ENCODE data around the gene TLK2. TPM values are rescaled to one million over a fixed set of nuclear protein-coding genes. Genes with fewer than 3 reads are reported as not detected.
"Not testable (repeated sequence)": the region's sequence is repeated elsewhere in the genome, so short reads cannot be mapped to it uniquely, and the experiment has no call there.

The TLK2 gene
- total RNA-seq, 1 donor from 2014 or later, result 30.7 TPM

DNA sequence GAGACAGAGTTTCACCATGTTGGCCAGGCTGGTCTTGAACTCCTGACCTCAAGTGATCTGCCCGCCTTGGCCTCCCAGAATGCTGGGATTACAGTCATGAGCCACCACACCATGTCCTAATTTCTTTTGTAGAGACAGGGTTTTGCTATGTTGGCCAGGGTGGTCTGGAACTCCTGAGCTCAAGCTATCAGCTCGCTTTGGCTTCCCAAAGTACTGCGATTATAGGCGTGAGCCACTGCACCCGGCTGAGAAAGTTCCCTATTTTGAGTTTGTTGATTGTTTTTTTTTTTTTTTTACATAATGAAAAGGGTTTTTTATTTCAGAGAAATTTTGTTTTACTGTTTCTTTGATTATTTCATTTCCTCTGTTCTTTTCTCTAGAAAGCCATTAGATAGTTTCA, 67.4 kb downstream of the TLK2 start:
- intact Hi-C loops (cut with DNase I); DNase-seq (ENCODE audit: low spot score): not testable (repeated sequence)

DNA sequence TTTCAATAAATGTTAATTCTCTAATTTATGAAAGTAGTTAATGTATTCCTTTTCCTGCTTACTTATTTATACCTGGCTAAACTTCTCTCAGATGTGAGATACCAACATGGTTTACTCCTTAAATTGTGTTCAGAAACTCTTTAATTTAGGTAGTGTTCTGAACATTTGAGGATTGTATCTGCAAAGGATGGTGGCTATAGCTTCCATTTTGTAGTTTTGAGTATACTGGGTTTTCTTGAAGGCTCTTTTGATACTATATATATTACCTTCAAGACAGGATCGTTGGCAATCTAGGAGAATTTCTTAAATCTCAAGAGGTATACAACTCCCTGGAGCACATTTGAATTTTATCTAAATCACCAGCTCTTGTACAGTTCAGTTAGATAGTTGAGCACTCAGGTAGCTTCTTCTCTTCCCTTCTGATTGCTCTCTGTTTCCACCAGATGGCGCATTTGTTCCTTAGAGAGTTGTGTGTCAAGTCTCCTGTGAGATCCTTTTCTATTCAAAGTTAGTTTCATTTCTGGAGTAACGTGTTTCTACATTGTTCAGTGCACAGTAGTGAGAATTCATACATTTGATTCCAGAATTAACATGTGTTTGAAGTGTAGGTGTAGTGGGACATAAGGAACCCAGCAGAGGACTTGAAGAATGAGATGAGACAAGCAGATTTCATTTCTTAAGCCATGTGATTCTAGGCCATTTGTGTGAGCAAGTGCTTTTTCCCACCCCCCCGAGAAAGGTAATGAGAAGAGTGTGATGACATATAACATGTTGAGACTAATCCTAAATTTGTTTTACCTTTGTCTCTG, 74.4 kb downstream of the TLK2 start:
- DNase-seq (ENCODE audit: low spot score); intact Hi-C loops (cut with DNase I): not testable (repeated sequence)

DNA sequence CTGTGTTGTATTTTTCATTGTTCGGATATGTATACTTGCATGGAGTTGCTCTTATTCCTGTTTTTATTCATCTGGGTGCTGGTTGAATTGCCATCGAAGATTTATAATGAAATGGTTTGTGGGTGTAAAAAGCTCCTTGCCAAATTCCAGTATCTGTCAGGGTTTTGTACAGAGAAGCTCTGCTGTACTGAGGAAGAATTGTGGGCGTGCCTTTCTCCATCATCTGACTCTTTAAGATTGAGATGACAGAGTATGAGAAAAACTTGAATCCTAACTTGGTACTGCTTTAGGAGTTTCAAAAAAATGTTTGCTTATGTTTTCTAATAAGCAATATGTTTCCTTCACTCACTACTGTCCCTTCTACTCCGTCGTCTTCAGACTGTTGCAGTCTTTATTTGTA, 78.9 kb downstream of the TLK2 start:
- DNase-seq (ENCODE audit: low spot score); intact Hi-C loops (cut with DNase I): not testable (repeated sequence)

DNA sequence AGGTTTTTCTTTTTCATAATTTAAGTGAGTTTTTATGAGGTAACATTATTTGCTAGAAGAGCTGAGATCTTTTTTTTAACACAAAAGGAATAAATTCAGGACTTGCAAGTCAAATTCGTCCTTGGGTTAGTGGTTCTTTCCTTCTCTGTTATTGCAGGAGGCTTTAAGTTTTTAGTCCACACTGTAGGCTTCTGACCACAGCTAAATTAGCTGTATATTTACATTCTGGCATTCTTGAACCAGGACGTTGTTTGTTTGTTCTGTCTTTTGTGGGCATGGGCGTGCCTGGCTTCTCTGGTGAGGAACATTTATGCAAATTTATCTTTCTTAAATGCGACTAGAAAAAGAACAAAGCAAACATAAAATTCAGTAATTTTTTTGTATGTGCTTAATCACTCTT, 80.3 kb downstream of the TLK2 start:
- DNase-seq (ENCODE audit: low spot score); intact Hi-C loops (cut with DNase I): not testable (repeated sequence)

DNA sequence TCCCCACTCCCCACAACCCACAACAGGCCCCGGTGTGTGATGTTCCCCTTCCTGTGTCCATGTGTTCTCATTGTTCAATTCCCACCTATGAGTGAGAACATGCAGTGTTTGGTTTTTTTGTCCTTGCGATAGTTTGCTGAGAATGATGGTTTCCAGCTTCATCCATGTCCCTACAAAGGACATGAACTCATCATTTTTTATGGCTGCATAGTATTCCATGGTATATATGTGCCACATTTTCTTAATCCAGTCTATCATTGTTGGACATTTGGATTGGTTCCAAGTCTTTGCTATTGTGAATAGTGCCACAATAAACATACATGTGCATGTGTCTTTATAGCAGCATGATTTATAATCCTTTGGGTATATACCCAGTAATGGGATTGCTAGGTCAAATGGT, 82.3 kb downstream of the TLK2 start:
- DNase-seq (ENCODE audit: low spot score); intact Hi-C loops (cut with DNase I): not testable (repeated sequence)

DNA sequence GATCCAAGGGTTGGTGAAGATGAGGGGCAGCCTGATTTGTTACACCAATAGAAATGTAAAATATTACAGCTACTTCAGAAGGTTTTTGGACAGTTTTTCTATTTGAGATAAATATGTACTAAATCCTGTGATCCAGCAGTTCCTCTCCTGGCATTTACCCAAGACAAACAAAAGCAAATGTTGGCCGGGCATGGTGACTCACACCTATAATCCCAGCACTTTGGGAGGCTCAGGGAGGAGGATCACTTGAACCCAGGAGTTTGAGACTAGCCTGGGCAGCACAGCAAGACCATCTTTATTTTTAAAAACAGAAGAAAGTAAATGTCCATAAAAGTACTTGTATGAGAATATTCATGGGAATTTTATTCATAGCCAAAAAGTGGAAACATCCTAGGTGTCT, 84.0 kb downstream of the TLK2 start:
- no peak for DNase-seq (ENCODE audit: low spot score)
- intact Hi-C loops (cut with DNase I), result no loop called here

DNA sequence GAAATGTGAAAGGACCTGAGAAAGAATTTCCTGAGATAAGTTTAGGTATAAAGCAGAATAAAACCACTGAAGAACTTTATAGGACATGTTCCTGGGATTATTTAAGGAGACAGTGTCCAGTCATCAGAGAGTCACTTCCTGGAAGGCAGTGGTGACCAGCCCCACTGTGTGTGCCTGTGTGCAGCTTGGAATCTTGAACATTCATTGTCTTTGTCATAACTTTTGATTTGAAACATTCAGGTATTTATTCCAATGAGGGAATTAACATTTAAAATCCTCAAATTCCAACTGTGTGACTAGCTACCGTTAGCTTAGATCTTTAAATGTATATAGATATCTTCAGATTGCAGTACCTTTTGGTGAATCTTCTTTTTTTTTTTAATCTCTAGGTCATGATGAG, 87.2 kb downstream of the TLK2 start:
- DNase-seq (ENCODE audit: low spot score), result no peak
- intact Hi-C loops (cut with DNase I), result no loop called here

DNA sequence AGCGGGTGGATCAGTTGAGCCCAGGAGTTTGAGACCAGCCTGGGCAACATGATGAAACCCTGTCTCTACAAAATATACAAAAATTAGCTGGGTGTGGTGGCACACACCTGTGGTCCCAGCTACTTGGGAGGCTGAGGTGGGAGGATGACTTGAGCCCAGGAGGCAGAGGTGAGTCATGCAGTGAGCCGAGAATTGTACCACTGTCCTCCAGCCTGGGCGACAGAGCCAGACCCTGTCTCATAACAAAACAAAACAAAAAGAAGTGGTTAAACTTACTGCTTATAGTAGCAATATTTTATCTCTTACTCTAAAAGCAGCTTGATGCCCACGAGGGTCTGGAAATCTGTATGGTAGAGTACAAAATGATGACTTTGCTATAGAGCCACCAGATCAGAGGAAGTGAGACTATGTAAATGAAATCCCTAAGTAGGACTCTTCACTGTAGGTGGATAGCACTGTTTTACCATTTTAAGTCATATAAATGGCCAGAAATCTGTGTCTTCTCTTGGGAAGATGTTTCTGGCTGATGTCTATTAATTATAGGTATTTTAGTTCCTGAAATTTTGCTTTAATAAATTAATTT, 88.5 kb downstream of the TLK2 start:
- intact Hi-C loops (cut with DNase I), result no loop called here

DNA sequence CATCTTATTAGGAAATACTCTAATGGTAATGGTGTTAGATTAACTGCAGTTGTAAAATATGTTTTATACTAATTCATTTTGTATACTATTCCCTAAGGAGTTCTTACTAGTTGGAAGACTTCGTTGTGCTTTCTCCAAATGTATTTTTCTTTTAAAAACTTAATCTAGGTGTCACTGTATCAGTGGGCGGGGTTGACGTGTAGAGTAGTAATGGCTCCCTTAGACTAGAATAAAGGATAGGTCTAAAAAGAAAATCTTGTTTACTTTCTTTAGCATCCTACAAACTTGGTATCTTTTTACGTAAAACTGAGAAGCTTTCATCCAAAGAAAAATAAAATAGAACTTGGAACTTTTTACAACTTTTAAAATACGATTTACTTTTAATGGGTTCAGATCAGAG, 93.9 kb downstream of the TLK2 start:
- DNase-seq (ENCODE audit: low spot score), result no peak
- intact Hi-C loops (cut with DNase I), result no loop called here

More for the DNA sequence above, 88.5 kb downstream of the TLK2 start:
- DNase-seq (ENCODE audit: low spot score), result no peak

DNA sequence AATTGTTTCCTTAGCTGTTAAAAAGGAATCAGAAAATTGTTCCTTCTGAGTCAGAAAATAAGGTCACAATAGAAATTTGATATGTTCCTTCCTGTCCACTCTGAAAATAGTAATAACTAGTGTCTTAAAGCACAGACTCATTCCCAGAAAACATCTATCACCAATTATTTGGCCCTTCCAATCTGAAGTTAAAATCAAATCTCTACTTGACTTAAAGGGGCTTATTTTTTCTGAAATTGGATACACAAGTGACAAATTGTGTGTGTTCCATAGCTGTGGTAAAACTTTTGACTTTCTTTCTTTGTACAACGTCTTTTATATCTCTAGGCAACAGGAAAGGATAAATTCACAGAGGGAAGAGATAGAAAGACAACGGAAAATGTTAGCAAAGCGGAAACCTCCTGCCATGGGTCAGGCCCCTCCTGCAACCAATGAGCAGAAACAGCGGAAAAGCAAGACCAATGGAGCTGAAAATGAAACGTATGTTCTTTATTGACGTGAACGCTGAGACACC, 94.3 kb downstream of the TLK2 start:
- intact Hi-C loops (cut with DNase I), result no loop called here
- no peak for DNase-seq (ENCODE audit: low spot score)

DNA sequence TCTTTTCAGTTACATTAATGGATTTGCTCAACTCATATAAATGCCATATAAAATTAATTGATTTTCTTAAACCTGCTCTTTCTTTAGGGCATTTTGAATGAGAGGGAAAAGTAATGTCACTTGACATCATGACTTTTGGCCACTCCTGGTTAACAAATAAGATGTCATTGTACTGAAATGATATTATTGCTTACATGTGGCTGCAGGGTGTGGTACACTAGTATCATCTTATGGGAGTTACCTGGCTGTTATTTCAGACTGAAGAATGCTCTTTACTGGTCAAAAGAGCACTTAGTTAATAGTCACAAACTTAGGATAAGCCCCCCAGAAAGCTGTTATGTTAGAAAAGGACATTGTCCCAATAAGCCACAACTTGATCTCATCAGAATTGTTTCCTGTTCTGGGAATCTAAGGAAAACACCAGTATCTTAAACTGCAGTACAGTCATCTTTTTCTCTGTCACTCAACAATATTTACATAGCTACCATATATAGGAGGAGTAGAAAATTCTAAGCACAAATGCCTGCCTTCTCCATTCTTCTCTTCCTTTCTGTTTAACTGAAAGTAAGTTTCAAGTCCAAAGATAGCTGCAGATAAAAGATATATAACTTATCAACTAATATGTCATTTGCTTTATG, 95.0 kb downstream of the TLK2 start:
- intact Hi-C loops (cut with DNase I), result no loop called here

DNA sequence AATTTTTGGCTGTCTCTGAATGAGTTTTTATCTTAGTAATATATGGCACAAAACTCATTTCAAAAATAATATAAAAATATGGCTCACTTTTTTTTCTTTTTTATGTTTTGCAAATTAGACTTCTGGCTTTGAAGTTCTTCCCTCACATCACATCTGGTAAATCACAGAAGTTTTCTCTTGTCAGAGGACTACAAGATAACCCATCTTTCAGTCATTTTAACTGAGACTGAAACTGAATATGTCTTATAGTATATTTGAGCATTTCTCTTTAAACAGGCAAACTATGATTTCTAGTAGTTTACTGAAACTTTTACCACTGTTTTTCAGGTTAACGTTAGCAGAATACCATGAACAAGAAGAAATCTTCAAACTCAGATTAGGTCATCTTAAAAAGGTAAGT, 97.8 kb downstream of the TLK2 start:
- intact Hi-C loops (cut with DNase I), result no loop called here
- no peak for DNase-seq (ENCODE audit: low spot score)

More for the DNA sequence above, 95.0 kb downstream of the TLK2 start:
- DNase-seq (ENCODE audit: low spot score), result no peak

DNA sequence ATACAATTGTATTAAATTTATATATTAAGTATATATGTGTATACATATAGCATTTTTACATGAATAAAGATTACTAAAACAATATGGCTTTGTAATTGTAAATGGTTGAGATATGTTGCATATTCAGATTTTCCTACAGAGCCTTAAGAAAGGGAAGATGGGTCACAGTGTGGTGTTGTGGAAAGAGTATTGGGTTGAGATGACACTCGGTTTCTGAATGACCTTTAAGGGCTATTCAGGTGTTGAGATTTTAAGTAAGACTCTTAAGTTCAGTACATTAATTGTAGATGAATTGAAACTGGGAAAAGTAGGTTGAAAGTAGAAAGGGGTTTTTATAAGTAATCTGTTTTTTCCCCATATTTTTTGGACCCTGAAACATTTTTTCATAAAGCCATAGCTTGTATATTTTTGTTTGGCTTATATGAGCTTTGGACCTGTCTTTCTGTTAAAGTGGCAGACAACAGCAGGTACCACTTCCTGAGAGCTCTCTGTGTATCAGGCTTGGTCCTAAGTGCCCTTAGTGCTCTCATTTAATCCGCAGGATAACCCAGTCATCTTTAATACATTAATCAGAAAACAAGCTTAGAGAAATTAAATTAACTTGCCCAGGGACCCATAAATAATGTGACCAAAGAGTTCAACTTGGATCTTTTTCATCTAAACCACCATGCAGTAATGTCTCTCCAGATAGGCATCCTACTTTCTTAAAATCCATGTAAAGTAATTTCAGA, 100.3 kb downstream of the TLK2 start:
- intact Hi-C loops (cut with DNase I), result no loop called here
- DNase-seq (ENCODE audit: low spot score), result no peak

DNA sequence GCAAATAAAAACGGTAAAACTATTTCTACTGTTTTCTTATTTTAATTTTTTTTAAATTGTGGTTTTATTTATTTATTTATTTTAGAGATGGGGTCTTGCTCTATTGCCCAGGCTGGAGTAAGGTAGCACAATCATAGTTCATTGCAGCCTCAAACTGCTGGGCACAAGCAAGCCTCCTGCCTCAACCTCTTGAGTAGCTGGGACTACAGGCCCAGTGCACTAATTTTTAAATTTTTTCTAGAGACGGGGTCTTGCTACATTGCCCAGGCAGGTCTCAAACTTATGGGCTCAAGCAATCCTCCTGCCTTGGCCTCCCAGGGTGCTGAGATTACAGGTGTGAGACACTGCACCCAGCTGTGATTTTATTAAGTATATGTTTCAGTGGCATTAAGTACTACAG, 102.3 kb downstream of the TLK2 start:
- intact Hi-C loops (cut with DNase I), result no loop called here
- DNase-seq (ENCODE audit: low spot score), result no peak

DNA sequence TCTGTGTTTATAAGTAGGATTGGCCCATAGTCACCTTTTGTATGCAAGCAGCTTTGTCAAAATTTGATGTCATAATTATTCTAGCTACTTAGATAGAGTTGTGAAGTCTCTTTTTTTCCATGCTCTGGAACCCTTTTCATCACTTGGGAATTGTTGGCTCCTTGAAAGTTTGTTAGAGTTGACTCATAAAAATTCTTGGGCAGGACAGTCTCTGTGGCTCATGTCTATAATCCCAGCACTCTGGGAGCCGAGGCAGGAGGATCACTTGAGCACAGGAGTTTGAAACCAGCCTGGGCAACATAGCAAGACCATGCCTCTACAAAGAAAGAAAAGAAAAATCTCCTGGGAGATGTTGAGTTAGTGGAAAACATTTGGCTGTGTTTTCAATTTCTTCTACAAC, 103.1 kb downstream of the TLK2 start:
- intact Hi-C loops (cut with DNase I), result no loop called here
- no peak for DNase-seq (ENCODE audit: low spot score)

DNA sequence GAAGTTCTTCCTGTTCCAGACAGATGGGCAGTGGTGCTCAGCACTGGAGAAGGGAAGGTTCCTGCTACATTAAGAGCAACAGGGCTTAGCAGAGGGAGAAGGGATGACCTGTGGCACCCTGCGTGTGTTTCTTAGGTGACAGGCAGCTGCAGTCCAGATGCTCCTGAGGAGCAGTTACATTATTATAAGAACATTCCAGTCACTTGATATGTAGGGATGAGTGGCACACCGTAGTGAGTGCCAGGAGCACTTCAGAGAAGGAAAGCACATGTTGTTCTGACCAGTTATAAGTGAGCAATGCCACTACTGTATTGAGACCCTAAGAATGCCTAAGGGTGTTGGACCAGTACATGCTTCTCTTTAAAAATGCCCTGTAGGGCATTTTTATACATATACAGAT, 108.9 kb downstream of the TLK2 start:
- no peak for DNase-seq (ENCODE audit: low spot score)
- intact Hi-C loops (cut with DNase I), result no loop called here

DNA sequence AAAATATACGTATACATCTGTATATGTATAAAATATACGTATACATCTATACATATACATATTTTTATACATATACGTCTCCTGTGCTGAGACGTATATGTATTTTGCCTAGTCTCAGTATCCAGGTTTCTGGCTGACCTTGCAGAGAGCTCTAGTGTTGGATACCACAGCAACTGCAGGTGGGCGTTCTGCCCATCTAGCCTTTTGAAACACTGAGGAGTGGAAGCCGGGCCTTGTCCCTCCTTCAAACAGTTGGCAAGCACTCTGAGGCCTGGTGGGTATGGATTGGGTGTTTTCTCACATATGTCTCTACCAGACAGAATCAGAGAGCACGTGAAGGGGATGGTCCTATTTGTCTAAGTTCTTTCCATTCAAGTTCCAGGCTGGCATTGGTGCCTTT, 109.5 kb downstream of the TLK2 start:
- intact Hi-C loops (cut with DNase I), result no loop called here
- DNase-seq (ENCODE audit: low spot score), result no peak

DNA sequence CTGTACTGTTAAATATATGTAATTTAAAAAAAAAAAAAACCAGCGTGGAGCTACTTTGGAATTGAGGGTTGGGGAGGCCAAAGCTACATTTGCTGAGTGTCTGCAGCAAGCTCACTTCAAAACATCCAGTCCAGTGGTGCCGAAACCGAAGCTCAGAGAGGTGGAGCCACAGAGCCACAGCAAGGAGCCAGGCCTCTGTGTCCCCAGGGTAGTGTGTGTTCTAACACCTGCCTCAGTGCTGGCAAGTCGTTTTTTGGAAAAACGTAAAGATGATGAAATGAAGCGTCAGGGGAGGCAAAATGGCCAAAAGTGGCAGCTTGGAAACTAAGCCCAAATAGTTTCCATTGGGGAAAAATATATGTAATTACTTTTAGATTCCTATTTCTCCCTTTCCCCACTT, 112.7 kb downstream of the TLK2 start:
- intact Hi-C loops (cut with DNase I), result no loop called here
- no peak for DNase-seq (ENCODE audit: low spot score)

DNA sequence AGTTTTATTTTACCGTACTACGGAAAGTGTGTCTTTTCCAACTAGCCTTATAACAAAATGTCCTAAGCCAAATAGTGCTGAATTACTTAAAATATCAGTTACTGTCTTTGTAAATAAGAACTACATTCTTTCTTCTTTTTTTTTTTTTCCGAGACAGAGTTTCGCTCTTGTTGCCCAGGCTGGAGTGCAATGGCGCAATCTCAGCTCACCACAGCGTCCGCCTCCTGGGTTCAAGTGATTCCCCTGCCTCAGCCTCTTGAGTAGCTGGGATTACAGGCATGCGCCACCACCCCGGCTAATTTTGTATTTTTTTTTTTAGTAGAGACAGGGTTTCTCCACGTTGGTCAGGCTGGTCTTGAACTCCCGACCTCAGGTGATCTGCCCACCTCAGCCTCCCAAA, 113.2 kb downstream of the TLK2 start:
- DNase-seq (ENCODE audit: low spot score); intact Hi-C loops (cut with DNase I): not testable (repeated sequence)

Data from cardiac septum (tissue), 1 donor.